NCI-H345 (cell line): Measurements from ENCODE around the gene UHMK1.

Source experiments
- DNase-seq: peaks from one replicate; lab custom pipeline; 2025; lab: John Stamatoyannopoulos, UW

The UHMK1 gene

DNA sequence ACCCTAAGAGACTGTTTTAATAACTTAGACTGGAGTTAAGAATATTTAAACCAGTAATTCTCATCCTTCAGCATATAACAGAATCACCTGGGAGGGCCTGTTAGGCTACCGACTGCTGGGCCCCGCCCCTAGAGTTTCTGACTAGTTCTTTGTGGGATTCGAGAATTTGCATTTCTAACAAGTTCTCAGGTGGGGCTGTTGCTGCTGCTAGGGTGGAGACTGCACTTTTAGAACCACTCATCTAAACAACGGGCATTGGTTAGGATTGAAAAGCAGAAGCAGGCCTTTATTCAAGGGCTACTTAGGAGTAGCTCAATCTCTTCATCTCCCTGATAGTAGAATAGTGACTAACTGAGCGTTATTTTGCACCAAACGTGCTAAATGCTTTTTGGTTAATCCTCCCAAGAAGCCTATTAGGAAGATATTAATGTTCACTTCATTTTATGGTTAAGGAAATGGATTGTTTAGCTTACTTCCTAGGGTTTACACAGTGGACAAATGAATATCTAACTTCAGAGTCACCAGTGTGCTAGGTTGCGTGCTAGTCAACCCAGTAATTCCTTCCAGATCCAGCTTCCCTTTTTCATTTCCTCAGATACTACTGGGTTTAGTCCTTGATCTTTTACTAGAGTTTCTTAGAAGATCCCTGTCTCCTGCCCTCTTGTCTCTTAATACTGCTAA is 32.8 kb downstream of the UHMK1 start:
- no peak for DNase-seq

- no peak for DNase-seq
Observed at GRCh38 chr1:162530988-162531319, 33.3 kb downstream of the UHMK1 start.

GRCh38 chr1:162535501-162535900 is 37.9 kb downstream of the UHMK1 start:
- no peak for DNase-seq

- DNase-seq = no peak
Observed at GRCh38 chr1:162536511-162536910, 38.9 kb downstream of the UHMK1 start.

GRCh38 chr1:162537216-162537615 is 39.6 kb downstream of the UHMK1 start:
- no peak for DNase-seq

GRCh38 chr1:162538815-162539431 is 41.3 kb downstream of the UHMK1 start:
- no peak for DNase-seq

DNA sequence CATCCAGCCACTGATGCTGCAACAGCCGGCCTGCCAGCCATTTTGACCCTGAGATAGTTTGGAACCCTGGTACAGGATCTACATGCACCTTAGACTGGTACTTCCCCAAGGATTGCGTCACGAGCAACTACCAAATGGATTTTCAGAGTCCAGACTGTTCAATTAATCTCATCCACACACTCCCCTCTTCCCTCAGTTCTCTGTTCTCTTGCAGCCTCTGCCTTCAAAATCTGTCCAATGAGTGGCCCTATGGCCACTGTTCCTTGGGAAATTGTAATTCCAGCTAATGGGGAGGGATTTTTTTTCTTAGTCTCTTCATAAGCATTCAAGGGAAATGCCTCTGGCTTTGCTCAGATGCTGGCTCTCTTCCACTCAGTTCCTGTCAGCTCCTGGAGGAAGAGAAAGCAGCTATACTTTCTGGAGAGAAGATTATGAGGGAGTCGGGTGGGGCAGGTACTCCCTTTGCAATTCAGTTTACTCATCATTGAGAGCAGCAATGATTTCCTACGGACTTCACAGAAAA is 44.1 kb downstream of the UHMK1 start:
- DNase-seq = no peak

- no peak for DNase-seq
Observed at GRCh38 chr1:162543228-162543627, 45.6 kb downstream of the UHMK1 start.

GRCh38 chr1:162548170-162548569 is 50.6 kb downstream of the UHMK1 start:
- DNase-seq = no peak

- no peak for DNase-seq
Observed at GRCh38 chr1:162549001-162549400, 51.4 kb downstream of the UHMK1 start.

- no peak for DNase-seq
Observed at GRCh38 chr1:162550925-162551324, 53.3 kb downstream of the UHMK1 start.

- DNase-seq = no peak
Observed at GRCh38 chr1:162551969-162552683, 54.5 kb downstream of the UHMK1 start.

DNA sequence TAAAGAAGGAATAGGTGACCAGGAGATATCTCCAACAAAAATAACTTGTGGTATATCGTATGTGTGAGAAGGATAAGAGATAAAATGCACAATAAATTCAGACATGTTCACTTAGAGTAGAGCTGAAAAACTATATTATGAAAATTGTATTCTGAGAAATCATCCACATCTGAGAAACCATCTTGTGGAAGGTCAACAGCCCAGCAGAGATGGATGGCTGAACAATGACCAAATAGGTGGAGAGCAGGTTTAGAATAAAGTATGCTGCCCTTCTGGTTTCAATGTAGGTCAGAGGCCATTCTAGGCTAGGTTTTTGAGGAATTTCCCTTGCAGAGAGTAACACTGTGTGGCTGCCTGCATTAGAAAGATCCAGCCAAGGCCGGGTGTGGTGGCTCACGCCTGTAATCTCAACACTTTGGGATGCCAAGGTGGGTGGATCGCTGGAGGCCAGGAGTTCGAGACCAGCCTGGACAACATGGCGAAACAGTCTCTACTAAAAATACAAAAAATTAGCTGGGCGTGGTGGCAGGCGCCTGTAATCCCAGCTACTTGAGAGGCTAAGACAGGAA is 55.1 kb downstream of the UHMK1 start:
- no peak for DNase-seq

DNA sequence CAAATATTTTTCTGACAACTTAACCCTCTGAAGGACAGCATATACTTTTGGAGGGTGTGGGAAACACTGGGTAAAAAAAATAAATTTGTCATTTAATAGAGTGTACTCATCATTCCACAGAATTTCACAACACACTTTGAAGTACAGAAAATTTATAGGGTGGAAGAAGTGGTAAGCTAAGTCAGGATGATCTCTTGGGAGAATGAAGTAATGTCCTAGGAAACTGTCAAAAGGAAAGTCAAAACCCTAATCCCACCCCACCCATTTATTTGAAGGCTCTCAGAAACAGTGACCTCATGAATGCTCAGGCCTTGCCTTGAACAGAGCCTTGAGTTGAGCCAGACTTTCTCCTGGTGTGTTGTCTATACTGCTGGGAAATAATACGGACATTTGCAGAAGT is 56.6 kb downstream of the UHMK1 start:
- DNase-seq = no peak

- DNase-seq = no peak
Observed at GRCh38 chr1:162557536-162557935, 59.9 kb downstream of the UHMK1 start.

- DNase-seq = no peak
Observed at GRCh38 chr1:162560303-162561036, 62.9 kb downstream of the UHMK1 start.

- peak; percentile 97 for DNase-seq
Observed at GRCh38 chr1:162561037-162561615, 63.5 kb downstream of the UHMK1 start.

DNA sequence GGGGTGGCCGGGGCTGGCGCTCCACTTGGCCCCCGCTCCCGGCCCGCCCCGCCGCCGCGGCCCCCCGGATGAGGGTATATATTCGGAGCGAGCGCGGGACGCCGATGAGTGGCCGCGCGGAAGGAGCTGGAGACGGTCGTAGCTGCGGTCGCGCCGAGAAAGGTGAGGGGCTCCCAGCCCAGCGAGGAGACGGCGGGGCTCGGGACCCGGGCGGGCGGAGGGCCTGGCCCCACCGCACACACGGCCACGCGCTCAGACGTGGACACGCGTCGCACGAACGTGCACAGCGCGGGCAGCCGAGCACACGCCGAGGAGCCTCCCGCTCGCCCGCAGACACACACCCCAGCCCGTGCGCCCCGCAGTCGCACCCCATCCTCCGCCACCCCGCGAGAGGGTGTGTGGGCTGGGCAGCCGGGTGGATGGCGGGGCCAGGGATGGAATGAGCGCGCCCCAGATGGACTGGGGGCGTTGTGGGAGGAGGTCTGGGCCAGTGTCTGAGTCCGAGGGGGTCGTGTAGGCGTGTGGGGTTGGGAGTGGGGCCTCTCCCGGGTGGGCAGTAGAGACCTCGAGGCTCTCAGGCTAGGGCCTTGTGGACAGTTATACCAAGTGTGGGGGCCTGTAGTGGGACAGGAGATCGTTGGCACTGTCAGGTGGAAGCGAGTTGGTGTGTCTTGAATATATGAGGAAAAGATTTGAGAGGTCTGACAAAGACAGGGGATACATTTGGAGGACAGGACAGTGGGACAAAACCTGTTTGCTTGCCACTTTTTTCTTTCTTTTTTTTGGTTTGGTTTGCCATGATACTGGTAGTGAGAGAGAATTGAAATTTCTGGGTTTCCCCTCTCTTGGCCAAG is 64.2 kb downstream of the UHMK1 start, which contains the start of gene UAP1:
TSS of gene UAP1 (plus strand) at position 107 of the 854 bp plus-strand sequence. CDS start 4,347 bp downstream, outside the sequence.
- no peak for DNase-seq

DNA sequence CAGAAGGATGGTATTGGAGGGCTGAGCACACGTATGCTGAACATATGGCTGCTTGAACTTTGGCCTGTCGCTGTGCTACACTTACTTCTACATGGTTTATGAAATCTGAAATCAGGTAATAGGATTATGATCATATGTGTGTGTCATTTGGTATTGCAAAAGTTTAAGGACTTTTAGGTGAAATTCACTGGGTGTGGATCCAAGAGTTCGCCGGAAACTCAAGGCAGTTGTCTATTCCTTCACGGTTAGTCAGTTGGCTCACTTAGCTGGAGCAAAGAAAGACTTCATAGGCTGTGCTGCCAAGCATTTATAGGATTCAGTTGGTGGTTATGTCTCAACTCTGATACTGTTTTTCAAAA is 64.8 kb downstream of the UHMK1 start:
- DNase-seq = peak; percentile 16

DNA sequence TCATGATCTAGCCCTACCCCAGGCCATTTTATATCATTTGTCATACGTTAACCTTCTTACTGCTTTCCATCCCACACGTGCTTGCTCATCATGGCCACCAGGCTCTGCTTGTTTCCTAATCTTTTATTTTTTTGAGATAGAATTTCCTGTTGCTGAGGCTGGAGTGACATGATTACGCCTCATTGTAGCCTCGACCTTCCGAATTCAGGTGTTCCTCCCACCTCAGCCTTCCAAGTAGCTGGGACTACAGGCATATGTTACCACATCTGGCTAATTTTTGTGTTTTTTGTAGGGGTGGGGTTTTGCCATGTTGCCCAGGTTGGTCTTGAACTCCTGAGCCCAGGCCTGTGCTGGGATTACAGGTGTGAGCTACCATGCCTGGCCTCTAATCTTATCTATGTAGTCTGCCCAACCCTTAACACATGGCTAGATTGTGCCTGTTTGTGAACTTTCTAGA is 67.2 kb downstream of the UHMK1 start:
- DNase-seq = no peak

GRCh38 chr1:162565460-162565859 is 67.8 kb downstream of the UHMK1 start:
- DNase-seq = no peak
